ENCODE data around the gene MICAL2.

- TF ChIP-seq CTCF (IDR thresholded peaks at IDR 0.05) (no peak), POLR2AphosphoS5 (IDR thresholded peaks at IDR 0.05) (no peak)
These were observed 123.8 kb downstream of the MICAL2 start for GRCh38 chr11:12234221-12234620.
